ENCODE results near the gene ID4.
"Not testable (repeated sequence)": the region's sequence is repeated elsewhere in the genome, so short reads cannot be mapped to it uniquely, and the experiment has no call there.

The ID4 gene

GRCh38 chr6:19834858-19835257, 2.3 kb upstream of the ID4 start:
- DNase-seq, result no peak

- no peak for DNase-seq
These were observed 1.6 kb upstream of the ID4 start for GRCh38 chr6:19835605-19836004.

- no peak for DNase-seq
These were observed 606 bp downstream of the ID4 start for GRCh38 chr6:19837511-19838441.

GRCh38 chr6:19838442-19839236, 1.5 kb downstream of the ID4 start:
- DNase-seq, result no peak

GRCh38 chr6:19839237-19839546, 2.0 kb downstream of the ID4 start:
- no peak for DNase-seq

- DNase-seq, result no peak
These were observed 2.6 kb downstream of the ID4 start for GRCh38 chr6:19839788-19840187.

- no peak for DNase-seq
These were observed 4.0 kb downstream of the ID4 start for GRCh38 chr6:19841181-19841580.

GRCh38 chr6:19842030-19842615, 5.0 kb downstream of the ID4 start:
- no peak for DNase-seq

GRCh38 chr6:19844689-19845088, 7.5 kb downstream of the ID4 start:
- DNase-seq, result no peak

- DNase-seq, result no peak
These were observed 8.3 kb downstream of the ID4 start for GRCh38 chr6:19845266-19846041.

GRCh38 chr6:19848465-19849029, 11.4 kb downstream of the ID4 start:
- DNase-seq, result no peak

- DNase-seq, result no peak
These were observed 12.0 kb downstream of the ID4 start for GRCh38 chr6:19849196-19849595.

GRCh38 chr6:19849755-19850154, 12.6 kb downstream of the ID4 start:
- no peak for DNase-seq

GRCh38 chr6:19851241-19852089, 14.3 kb downstream of the ID4 start:
- no peak for DNase-seq

GRCh38 chr6:19852090-19852457, 14.9 kb downstream of the ID4 start:
- no peak for DNase-seq

GRCh38 chr6:19852927-19853326, 15.8 kb downstream of the ID4 start:
- DNase-seq, result no peak

GRCh38 chr6:19854421-19855015, 17.3 kb downstream of the ID4 start:
- DNase-seq, result not testable (repeated sequence)

- no peak for DNase-seq
These were observed 18.4 kb downstream of the ID4 start for GRCh38 chr6:19855536-19855935.

- no peak for DNase-seq
These were observed 20.0 kb downstream of the ID4 start for GRCh38 chr6:19857139-19857538.

GRCh38 chr6:19857703-19858102, 20.5 kb downstream of the ID4 start:
- no peak for DNase-seq

- no peak for DNase-seq
These were observed 23.2 kb downstream of the ID4 start for GRCh38 chr6:19860235-19860877.

Measured in NK-92 treated with Interleukin-12 subunit alpha and Interleukin-12 subunit beta, amount 100 ng/mL, for 24 hours (cell line).